Thoracic aorta (tissue), 2 donors: ENCODE measurements around the gene KAT8. TPM values are rescaled to one million over a fixed set of nuclear protein-coding genes. Genes with fewer than 3 reads are reported as not detected.

ENCODE experiments used
- ATAC-seq: fragments of 150-250 bp; one replicate; pipeline ENCODE4 v1.8.0; 2017; ENCODE audit warnings: low read depth; ENCODE audit not compliant: insufficient number of reproducible peaks, low FRiP score
- DNase-seq: peaks from one replicate; pipeline ENCODE4 v3.0.0-alpha.2; 2020; ENCODE audit warnings: low spot score
- H3K27ac ChIP-seq, 2 donors: fragments of 200-600 bp; sonication (generic); 1 replicate in 1 of 2; 2 replicates in 1 of 2; pipeline ENCODE4 v1.5.1; 2016; ENCODE audit warnings: mild to moderate bottlenecking in 2 of 2, moderate library complexity in 2 of 2
- H3K27me3 ChIP-seq: fragments of 200-600 bp; sonication (generic); replicated peaks from 2 replicates; pipeline ENCODE4 v1.6.0; 2016; ENCODE audit warnings: mild to moderate bottlenecking; ENCODE audit not compliant: insufficient read depth
- H3K36me3 ChIP-seq: fragments of 200-600 bp; sonication (generic); one replicate; pipeline ENCODE4 v1.5.1; 2016
- H3K4me1 ChIP-seq, 2 donors: fragments of 200-600 bp; sonication (generic); 1 replicate in 1 of 2; 2 replicates in 1 of 2; pipeline versions ENCODE4 v1.5.1 to v1.6.0; 2016; ENCODE audit warnings: low read depth in 2 of 2, mild to moderate bottlenecking in 1 of 2; ENCODE audit not compliant: control insufficient read depth in 1 of 2
- H3K4me3 ChIP-seq: fragments of 200-600 bp; sonication (generic); 2 replicates; pipeline ENCODE4 v1.5.1; 2016; ENCODE audit warnings: mild to moderate bottlenecking
- H3K9me3 ChIP-seq: fragments of 200-600 bp; sonication (generic); 2 replicates; pipeline ENCODE4 v1.5.1; 2016
- CTCF ChIP-seq: fragments of 200-600 bp; sonication (generic); IDR thresholded peaks from one replicate; pipeline ENCODE4 v1.5.1; 2019; ENCODE audit warnings: antibody characterized with exemption
- total RNA-seq, 2 donors: library from RNA; depleted of rRNA; stranded (reverse); fragments of >200 nt; gene quantifications; one replicate each; pipeline versions ENCODE4 v1.1.0 to v1.2.3, GENCODE V29; 2016

The KAT8 gene
- total RNA-seq = 10 to 100 TPM; 62.5 to 75.7 TPM

GRCh38 chr16:31117384-31118222, at the start of gene KAT8:
Gene KAT8 (plus strand): TSS chr16:31117664. CDS start chr16:31117682, 18 bp downstream.
- Histone ChIP-seq H3K36me3 (peaks cover 20% of the 10 kb centered on the region), H3K27me3 (no peaks in the 10 kb centered on the region), H3K27ac (peak within 1 kb of the TSS; percentile 82 to 91), H3K9me3 (no peaks in the 10 kb centered on the region), H3K4me1 (peaks cover 11 to 25% of the 10 kb centered on the region in 2 donors), H3K4me3 (peak within 1 kb of the TSS; percentile 79)
- DNase-seq (peak; percentile 98), ATAC-seq (peak; percentile 86)
- no peak for TF ChIP-seq CTCF

- Histone ChIP-seq H3K4me3 (peak overlapping the region; percentile 97), H3K27ac (peak overlapping the region in 1 of 2 donors; percentile 94), H3K9me3 (no peaks in the 10 kb centered on the region), H3K36me3 (peaks cover 7% of the 10 kb centered on the region), H3K27me3 (no peaks in the 10 kb centered on the region), H3K4me1 (peaks cover 14 to 29% of the 10 kb centered on the region in 2 donors)
- DNase-seq (no peak), ATAC-seq (no peak)
- TF ChIP-seq CTCF = no peak
These were observed 45.6 kb upstream of the KAT8 start for GRCh38 chr16:31071861-31072260.

DNA sequence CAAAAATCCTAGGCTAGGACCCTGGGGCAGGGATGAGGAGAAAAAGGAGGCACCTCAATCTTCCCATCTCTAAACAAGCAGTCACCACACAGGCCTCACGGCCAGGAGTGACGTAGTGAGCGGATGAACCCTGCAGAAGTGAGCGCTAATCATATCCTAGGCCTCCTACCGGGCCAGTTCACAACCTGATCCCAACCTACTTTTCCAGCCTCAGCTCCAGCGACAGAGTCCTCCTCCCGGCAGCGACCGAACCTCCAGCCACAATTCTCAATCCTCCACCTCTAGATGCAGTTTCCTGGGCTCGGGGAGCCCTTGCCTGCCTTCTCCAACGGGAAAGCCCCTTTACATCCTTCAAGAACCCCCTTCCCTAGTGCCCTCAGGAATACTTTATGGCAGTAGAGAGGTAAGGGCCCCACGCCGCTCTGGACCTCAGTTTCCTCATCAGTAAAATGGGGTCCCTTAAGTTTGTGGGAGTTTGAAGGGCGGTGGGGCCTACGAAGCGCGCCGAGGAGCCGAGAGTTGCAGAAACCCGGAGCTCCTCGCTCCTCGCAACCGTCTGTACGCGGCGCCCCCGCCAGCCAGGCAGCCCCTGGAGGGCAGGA, 44.8 kb upstream of the KAT8 start:
- DNase-seq = no peak
- no peaks in the 10 kb centered on the region for H3K27me3 ChIP-seq
- H3K27ac ChIP-seq = peak overlapping the region; percentile 94
- TF ChIP-seq CTCF = no peak
- no peak for ATAC-seq
- H3K36me3 ChIP-seq = peaks cover 15% of the 10 kb centered on the region
- H3K9me3 ChIP-seq = no peaks in the 10 kb centered on the region
- H3K4me3 ChIP-seq = peak overlapping the region; percentile 97
- H3K4me1 ChIP-seq = peaks cover 14 to 29% of the 10 kb centered on the region in 2 donors

- H3K4me1 ChIP-seq = peaks cover 14 to 29% of the 10 kb centered on the region in 2 donors
- peak; percentile 76 for ATAC-seq
- no peak for TF ChIP-seq CTCF
- peak overlapping the region; percentile 94 for H3K27ac ChIP-seq
- no peaks in the 10 kb centered on the region for H3K9me3 ChIP-seq
- DNase-seq = peak; percentile 57
- peak overlapping the region; percentile 97 for H3K4me3 ChIP-seq
- peaks cover 22% of the 10 kb centered on the region for H3K36me3 ChIP-seq
- no peaks in the 10 kb centered on the region for H3K27me3 ChIP-seq
These were observed 44.1 kb upstream of the KAT8 start for GRCh38 chr16:31073142-31073969.
